Germinal center (tissue), 1 donor: Measurements from ENCODE around the gene KANK3.
"Not testable (repeated sequence)": the region's sequence is repeated elsewhere in the genome, so short reads cannot be mapped to it uniquely, and the experiment has no call there.

ENCODE experiments used
- DNase-seq: peaks from one replicate; pipeline ENCODE4 v3.0.0; 2012; ENCODE audit warnings: mixed read lengths, low spot score

KANK3 gene

GRCh38 chr19:8342684-8343482 lies at the start of gene KANK3:
Gene KANK3 (minus strand): TSS chr19:8343262. CDS start chr19:8337828, 5,434 bp downstream.
- DNase-seq: peak; percentile 97

GRCh38 chr19:8392017-8392591 lies 49.0 kb upstream of the KANK3 start:
- DNase-seq: no peak

DNA sequence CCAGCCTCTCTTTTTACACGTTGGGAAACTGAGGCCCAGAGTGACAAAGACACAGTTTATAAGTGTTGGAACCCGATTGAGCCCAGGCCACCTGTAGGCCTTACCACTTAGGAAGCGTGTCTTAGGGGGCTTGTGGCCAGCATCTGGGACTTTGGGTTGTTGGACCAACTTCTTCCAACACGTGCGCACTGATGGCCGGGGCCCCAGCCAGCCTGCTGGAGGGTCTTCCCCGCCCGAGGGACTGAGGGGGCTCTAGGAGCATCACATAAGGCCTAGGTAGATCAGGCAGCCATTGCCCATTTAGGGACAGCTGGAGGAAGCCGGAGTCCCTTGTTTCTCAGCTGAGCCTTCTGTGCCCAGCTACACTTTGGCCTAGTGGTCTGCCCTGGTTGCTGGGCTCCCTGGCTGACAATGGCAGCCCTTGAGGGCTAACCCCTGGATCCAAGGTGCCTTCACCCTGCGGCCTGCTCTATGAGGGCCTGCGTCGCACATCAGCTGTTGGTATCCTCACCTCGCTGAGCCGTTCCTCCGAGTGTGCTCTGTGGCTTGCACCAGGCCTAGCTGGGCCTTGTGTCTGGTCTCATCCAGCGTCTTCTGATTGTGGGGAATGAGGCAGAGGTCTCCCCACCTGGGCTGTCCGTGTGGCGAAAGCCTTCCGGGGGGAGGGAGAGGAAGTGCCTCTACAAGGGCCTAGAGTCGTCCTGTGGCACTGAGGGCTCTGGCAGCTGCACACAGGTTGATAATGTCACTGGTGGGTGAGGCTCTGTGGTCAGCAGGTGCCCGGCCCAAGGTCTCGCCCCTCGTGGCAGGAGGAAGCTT lies 48.3 kb upstream of the KANK3 start:
- no peak for DNase-seq

DNA sequence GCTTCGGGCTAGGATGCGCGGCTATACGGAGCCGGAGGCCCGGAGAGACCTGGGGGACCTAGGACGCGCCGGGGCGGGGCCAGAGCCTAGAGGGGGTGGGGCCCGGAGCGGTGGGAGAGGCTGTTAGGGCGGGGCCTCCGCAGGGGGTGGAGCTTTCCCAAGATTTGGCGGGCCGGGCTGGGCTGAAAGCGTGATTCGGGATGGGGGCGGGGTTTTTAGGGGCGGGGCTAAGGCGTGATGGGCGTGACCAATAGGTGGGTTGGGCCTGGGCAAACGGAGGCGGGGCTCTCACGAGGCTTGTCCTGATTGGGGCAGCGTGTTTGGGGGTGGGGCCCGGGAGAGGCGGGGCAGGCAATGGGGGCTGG lies 47.5 kb upstream of the KANK3 start:
- peak; percentile 95 for DNase-seq

DNA sequence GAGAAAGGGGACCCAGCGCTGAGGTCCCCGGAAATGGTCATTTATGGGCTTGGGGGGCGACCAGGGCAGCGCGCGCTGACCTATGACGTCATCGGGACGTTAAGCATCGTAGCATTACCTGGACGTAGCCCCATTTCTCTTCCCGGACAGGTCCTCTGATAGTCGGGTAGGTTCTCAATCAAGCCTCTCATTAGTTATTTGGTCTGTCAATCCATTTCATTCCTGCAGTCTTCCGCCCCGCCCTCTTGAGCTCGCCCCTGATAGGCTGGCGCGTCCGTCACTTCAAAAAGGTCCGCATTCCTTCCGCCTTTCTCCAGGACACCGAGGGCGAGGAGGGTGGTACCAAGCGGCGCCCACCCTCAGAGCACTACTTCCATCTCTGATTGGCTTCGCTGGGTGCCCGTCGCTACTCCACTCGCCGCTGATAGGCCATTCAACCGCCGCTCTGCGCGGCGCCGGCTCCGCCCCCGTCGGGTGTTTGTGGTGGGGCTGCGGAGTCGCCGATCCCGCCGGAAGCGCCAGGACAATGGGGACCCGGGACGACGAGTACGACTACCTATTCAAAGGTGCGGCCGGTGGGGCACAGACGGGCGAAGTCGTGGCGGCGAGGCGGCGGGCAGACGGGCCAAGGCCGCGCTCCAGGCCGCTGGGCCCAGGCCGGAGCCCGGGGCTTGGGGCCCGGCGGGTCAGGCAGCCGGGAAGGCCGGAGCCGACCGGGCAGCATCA lies 47.0 kb upstream of the KANK3 start, which contains the start of gene RAB11B:
Gene RAB11B (plus strand): TSS at position 470 of the 726 bp plus-strand sequence. CDS start 57 bp downstream, at position 527.
- peak; percentile 97 for DNase-seq

DNA sequence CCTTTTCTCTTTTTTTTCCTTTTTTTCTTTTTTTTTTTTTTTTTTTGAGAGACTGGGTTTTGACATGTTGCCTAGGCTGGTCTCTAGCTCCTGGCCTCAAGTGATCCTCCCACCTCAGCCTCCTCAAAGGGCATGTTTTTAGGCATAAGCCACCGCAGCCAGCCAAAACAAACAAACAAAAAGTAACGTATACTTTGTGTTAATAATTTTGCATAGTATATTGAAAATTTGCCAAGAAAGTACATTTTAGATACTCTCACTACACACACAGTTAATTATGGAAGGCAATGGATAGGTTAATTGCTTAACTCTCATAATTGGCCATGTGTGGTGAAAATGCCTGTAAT lies 45.5 kb upstream of the KANK3 start:
- no peak for DNase-seq

DNA sequence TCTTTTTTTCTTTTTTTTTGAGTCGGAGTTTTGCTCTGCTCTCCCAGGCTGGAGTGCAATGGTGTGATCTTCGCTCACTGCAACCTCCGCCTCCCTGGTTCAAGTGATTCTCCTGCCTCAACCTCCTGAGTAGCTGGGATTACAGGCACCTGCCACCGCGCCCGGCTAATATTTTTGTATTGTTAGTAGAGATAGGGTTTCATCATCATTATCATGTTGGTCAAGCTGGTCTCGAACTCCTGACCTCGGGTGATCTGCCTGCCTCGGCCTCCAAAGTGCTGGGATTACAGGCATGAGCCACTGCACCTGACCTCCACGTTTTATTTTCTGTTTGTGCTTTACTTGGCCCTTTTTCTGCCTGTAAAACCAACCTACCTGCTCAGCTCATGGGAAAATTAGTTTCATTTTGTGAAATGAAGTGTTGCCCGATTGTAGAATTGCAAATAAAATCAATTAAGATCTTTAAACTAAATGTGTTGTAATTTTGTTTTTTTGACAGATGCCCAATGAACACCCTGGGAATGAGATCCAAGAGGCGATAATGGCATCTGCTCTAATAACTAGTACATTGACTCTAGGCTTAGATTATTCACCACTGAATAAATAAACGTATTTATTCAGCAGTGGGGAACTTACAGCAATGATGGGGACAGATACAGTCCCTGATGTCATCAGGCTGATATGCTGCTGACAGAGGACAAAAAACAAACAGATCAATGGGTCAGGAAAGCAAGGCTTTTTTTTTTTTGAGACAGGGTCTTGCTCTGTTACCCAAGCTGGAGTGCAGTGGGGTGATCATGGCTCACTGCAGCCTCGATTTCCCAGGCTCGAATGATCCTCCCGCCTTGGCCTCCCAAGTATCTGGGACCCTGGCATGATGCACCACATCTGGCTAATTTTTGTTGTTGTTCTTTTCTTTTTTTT lies 44.9 kb upstream of the KANK3 start:
- no peak for DNase-seq

GRCh38 chr19:8386990-8387389 lies 43.9 kb upstream of the KANK3 start:
- no peak for DNase-seq

- not testable (repeated sequence) for DNase-seq
Observed at GRCh38 chr19:8386419-8386818, 43.4 kb upstream of the KANK3 start.

GRCh38 chr19:8385566-8385965 lies 42.5 kb upstream of the KANK3 start:
- not testable (repeated sequence) for DNase-seq

GRCh38 chr19:8385103-8385502 lies 42.0 kb upstream of the KANK3 start:
- not testable (repeated sequence) for DNase-seq

DNA sequence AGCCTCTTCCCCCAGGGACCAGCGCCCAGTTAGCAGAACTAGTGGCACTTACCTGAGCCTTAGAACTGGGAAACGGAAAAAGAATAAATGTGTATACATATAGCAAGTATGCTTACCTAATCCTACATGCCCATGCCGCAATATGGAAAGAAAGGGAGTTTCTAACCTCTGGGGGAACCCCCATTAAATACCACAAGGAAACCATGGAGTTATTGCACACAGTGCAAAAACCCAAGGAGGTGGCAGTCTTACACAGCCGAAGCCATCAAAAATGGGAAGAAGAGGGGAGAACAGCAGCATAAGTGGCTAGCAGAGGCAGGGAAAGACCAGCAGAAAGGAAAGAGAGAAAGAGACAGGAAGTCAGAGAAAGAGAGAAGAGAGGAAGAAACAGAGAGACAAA lies 41.5 kb upstream of the KANK3 start:
- DNase-seq: not testable (repeated sequence)

- DNase-seq: not testable (repeated sequence)
Observed at GRCh38 chr19:8379156-8379891, 36.3 kb upstream of the KANK3 start.

DNA sequence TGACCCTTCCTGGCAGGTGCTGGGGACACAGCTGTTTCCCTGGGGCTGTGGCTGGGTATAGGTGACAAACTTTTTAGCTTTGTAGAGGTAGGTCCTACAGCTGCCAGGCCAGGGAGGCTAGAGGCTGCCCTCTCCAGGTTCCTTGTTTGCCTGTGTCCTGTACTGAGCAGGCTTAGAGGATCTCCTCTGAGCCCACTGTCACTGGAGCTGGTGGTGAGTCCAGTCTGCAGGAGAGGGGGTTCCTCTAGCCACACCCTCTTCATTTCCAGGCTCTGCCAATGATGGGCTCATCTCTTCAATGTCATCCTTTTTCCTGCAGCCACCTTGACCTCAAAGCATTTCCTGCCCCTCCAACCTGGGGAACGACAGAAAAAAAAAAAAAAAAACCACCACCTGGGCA lies 34.5 kb upstream of the KANK3 start:
- no peak for DNase-seq

GRCh38 chr19:8376373-8376974 lies 33.4 kb upstream of the KANK3 start:
- not testable (repeated sequence) for DNase-seq

DNA sequence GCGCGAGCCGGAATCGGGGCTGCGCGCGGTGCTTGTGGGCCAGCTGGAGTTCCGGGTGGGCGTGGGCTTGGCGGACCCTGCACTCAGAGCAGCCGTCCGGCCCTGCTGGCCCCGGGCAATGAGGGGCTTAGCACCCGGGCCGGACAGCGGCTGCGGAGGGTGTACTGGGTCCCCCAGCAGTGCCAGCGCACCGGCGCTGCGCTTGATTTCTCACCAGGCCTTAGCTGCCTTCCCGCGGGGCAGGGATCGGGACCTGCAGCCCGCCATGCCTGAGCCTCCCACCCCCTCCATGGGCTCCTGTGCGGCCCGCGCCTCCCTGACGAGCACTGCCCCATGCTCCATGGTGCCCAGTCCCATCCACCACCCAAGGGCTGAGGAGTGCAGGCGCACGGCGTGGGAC lies 32.7 kb upstream of the KANK3 start:
- not testable (repeated sequence) for DNase-seq

- no peak for DNase-seq
Observed at GRCh38 chr19:8373867-8374813, 31.1 kb upstream of the KANK3 start.

- no peak for DNase-seq
Observed at GRCh38 chr19:8371011-8371804, 28.1 kb upstream of the KANK3 start.
